GM12873 (cell line): Measurements from ENCODE around the gene CEP112.

Experiments
- CTCF ChIP-seq: IDR thresholded peaks from 2 replicates; pipeline ENCODE4 v1.5.1; 2012; ENCODE audit warnings: low read depth, mild to moderate bottlenecking, moderate library complexity, low read length, control low read depth; ENCODE audit not compliant: insufficient read depth; ENCODE audit errors: missing control alignments

CEP112 gene

GRCh38 chr17:65742403-65743307, 449.3 kb downstream of the CEP112 start:
- TF ChIP-seq CTCF: no peak

GRCh38 chr17:65741710-65742109, 450.2 kb downstream of the CEP112 start:
- no peak for TF ChIP-seq CTCF

- TF ChIP-seq CTCF: no peak
Observed at GRCh38 chr17:65739034-65739433, 452.9 kb downstream of the CEP112 start.

- no peak for TF ChIP-seq CTCF
Observed at GRCh38 chr17:65737451-65737850, 454.5 kb downstream of the CEP112 start.

- TF ChIP-seq CTCF: no peak
Observed at GRCh38 chr17:65733314-65733713, 458.6 kb downstream of the CEP112 start.

GRCh38 chr17:65730711-65731169, 461.2 kb downstream of the CEP112 start:
- TF ChIP-seq CTCF: no peak

GRCh38 chr17:65729207-65729606, 462.7 kb downstream of the CEP112 start:
- no peak for TF ChIP-seq CTCF
